ENCODE results near the gene UBALD1.
"Not testable (repeated sequence)": the region's sequence is repeated elsewhere in the genome, so short reads cannot be mapped to it uniquely, and the experiment has no call there.

DNA sequence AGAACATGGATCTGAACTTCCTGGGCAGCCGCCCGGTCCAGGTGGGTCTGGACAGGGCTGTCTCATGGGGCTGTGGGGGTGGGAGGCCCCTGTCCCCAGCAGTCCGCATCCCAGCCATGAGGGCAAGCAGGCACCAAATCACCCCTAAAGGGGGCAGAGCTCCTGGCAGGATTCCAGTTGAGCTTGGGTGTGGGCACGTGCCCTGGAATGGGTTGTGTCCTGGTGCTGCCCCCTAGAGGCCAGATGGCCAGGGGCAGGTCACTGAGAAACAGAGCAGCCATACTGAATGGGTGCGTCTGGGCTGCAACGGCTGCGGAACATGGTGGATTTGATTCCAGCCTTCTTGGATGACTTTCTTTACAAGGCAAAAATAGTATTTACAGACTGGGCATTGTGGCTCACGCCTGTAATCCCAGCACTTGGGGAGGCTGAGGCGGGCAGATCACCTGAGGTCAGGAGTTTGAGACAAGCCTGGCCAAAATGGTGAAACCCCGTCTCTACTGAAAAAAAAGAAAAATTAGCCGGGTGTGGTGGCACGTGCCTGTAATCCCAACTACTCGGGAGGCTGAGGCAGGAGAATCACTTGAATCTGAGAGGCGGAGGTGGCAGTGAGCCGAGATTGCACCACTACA is 35.9 kb upstream of the UBALD1 start:
- TF ChIP-seq, protein P1, sequence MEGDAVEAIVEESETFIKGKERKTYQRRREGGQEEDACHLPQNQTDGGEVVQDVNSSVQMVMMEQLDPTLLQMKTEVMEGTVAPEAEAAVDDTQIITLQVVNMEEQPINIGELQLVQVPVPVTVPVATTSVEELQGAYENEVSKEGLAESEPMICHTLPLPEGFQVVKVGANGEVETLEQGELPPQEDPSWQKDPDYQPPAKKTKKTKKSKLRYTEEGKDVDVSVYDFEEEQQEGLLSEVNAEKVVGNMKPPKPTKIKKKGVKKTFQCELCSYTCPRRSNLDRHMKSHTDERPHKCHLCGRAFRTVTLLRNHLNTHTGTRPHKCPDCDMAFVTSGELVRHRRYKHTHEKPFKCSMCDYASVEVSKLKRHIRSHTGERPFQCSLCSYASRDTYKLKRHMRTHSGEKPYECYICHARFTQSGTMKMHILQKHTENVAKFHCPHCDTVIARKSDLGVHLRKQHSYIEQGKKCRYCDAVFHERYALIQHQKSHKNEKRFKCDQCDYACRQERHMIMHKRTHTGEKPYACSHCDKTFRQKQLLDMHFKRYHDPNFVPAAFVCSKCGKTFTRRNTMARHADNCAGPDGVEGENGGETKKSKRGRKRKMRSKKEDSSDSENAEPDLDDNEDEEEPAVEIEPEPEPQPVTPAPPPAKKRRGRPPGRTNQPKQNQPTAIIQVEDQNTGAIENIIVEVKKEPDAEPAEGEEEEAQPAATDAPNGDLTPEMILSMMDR (IDR thresholded peaks at IDR 0.05) = peak; percentile 88
- TF ChIP-seq EZH2 (IDR thresholded peaks at IDR 0.05; ENCODE audit: borderline replicate concordance, insufficient read depth, low read depth, low read length, poor library complexity, severe bottlenecking) = not testable (repeated sequence)
